Measurements from ENCODE around the gene B3GNT5. TPM values are rescaled to one million over a fixed set of nuclear protein-coding genes. Genes with fewer than 3 reads are reported as not detected.

Gene B3GNT5, protein sequence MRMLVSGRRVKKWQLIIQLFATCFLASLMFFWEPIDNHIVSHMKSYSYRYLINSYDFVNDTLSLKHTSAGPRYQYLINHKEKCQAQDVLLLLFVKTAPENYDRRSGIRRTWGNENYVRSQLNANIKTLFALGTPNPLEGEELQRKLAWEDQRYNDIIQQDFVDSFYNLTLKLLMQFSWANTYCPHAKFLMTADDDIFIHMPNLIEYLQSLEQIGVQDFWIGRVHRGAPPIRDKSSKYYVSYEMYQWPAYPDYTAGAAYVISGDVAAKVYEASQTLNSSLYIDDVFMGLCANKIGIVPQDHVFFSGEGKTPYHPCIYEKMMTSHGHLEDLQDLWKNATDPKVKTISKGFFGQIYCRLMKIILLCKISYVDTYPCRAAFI
- 25.6 and 29.4 TPM in 2 replicates for total RNA-seq
- polyA plus RNA-seq = 3.3 and 4.1 TPM in 2 replicates
- polyA plus RNA-seq (2011; cell fraction: cytosol; rRNA removed) = 5.1 and 5.6 TPM in 2 replicates
- 3.6 and 5.1 TPM in 2 replicates for polyA plus RNA-seq (2011; cell fraction: nucleus; rRNA removed)
- 16.8 and 28.2 TPM in 2 replicates for polyA plus RNA-seq (2012)
- 13.5 and 15.5 TPM in 2 replicates for polyA minus RNA-seq
- 2.5 TPM for polyA minus RNA-seq (2011; cell fraction: cytosol; rRNA and poly(A)+ RNA removed)
- 6.0 and 6.7 TPM in 2 replicates for polyA minus RNA-seq (2011; cell fraction: nucleus; rRNA and poly(A)+ RNA removed)
- Bru-seq, nascent RNA = percentile 80 among the genes with signal in this experiment
- percentile 91 among the genes with signal in this experiment for BruChase-seq, experiment 1, labeled RNA remaining after a 6-hour chase
- percentile 94 among the genes with signal in this experiment for BruChase-seq, experiment 2, labeled RNA remaining after a 2-hour chase
- long read RNA-seq, full-length matches to known transcripts = 44 of 53 reads
- long read RNA-seq, partial matches to known transcripts = 0 of 53 reads
- long read RNA-seq, other reads (novel, unspliced or antisense) = 9 of 53 reads

- intact Hi-C loops (cut with micrococcal nuclease) = loop anchor here (1.0 to 2.0 kb wide), 3 partner anchors 32 to 129 kb away; no protein-coding TSS in a partner anchor
- dilution Hi-C loops (cut with MboI; ENCODE audit: extremely low pct_ligation_motif_present, low sequenced_read_pairs) = no loop called here
- peak; percentile 16 for DNase-seq (ENCODE audit: low read depth, low spot score)
- Histone ChIP-seq H3K79me2 (ENCODE audit: control insufficient read depth, insufficient read depth, low read length) (peaks cover 28% of the 10 kb centered on the region), H2AFZ (ENCODE audit: low read depth, low read length) (peak within 1 kb of the TSS; percentile 92), H3K4me1 (ENCODE audit: control insufficient read depth, extremely low read depth, insufficient read depth, low read length) (peaks cover 13% of the 10 kb centered on the region), H3K9me1 (replicated peaks; ENCODE audit: control insufficient read depth, extremely low read depth, insufficient read depth, low read length) (no peaks in the 10 kb centered on the region), H3K27me3 (ENCODE audit: control insufficient read depth in 2 of 2, insufficient read depth in 2 of 2, low read length in 2 of 2) (no peaks in the 10 kb centered on the region), H3K9me3 (replicated peaks; ENCODE audit: control insufficient read depth, insufficient read depth, low read length) (no peaks in the 10 kb centered on the region), H3K4me2 (ENCODE audit: insufficient read depth, low read length) (peak within 1 kb of the TSS; percentile 88), H3K36me3 (ENCODE audit: control insufficient read depth in 2 of 2, extremely low read depth in 1 of 2, insufficient read depth in 2 of 2, low read length in 2 of 2) (no peaks in the 10 kb centered on the region), H3K4me3 (replicated peaks in 1 of 3; ENCODE audit: insufficient read depth in 1 of 3, low read depth in 1 of 3, low read length in 3 of 3) (peak within 1 kb of the TSS; percentile 51 to 75 (median 62)), H3K27ac (ENCODE audit: insufficient read depth, low read depth, low read length) (peak within 1 kb of the TSS; percentile 54), H4K20me1 (replicated peaks; ENCODE audit: control insufficient read depth, extremely low read depth, insufficient read depth, low read length) (no peaks in the 10 kb centered on the region), H3K9ac (replicated peaks; ENCODE audit: extremely low read depth, insufficient read depth, low read length) (peak within 1 kb of the TSS; percentile 81)
- peak; percentile 4 for FAIRE-seq
- TF ChIP-seq FOS (IDR thresholded peaks at IDR 0.05; ENCODE audit: borderline replicate concordance, insufficient read depth, low read length) (no peak), POLR2A (IDR thresholded peaks at IDR 0.05; ENCODE audit: low read depth, low read length) (no peak), POLR2AphosphoS5 (IDR thresholded peaks at IDR 0.05; ENCODE audit: insufficient read depth, low read depth, low read length) (no peak), JUN (IDR thresholded peaks at IDR 0.05; ENCODE audit: borderline replicate concordance, insufficient read depth, insufficient read length, low read depth) (no peak), MYC (IDR thresholded peaks at IDR 0.05; ENCODE audit: low read depth, low read length) (no peak), EZH2 (IDR thresholded peaks at IDR 0.05; ENCODE audit: borderline replicate concordance, low read depth, low read length, severe bottlenecking) (no peak), GATA2 (IDR thresholded peaks at IDR 0.05; ENCODE audit: insufficient read depth, insufficient read length, low read depth, low read length) (no peak)
- TF ChIP-seq, protein P1, sequence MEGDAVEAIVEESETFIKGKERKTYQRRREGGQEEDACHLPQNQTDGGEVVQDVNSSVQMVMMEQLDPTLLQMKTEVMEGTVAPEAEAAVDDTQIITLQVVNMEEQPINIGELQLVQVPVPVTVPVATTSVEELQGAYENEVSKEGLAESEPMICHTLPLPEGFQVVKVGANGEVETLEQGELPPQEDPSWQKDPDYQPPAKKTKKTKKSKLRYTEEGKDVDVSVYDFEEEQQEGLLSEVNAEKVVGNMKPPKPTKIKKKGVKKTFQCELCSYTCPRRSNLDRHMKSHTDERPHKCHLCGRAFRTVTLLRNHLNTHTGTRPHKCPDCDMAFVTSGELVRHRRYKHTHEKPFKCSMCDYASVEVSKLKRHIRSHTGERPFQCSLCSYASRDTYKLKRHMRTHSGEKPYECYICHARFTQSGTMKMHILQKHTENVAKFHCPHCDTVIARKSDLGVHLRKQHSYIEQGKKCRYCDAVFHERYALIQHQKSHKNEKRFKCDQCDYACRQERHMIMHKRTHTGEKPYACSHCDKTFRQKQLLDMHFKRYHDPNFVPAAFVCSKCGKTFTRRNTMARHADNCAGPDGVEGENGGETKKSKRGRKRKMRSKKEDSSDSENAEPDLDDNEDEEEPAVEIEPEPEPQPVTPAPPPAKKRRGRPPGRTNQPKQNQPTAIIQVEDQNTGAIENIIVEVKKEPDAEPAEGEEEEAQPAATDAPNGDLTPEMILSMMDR (IDR thresholded peaks at IDR 0.05; ENCODE audit: extremely low read depth in 1 of 2, insufficient read depth in 1 of 2, low read depth in 1 of 2, low read length in 2 of 2) = no peak
- TF ChIP-seq, protein P2, sequence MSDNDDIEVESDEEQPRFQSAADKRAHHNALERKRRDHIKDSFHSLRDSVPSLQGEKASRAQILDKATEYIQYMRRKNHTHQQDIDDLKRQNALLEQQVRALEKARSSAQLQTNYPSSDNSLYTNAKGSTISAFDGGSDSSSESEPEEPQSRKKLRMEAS (IDR thresholded peaks at IDR 0.05; ENCODE audit: insufficient read depth, insufficient read length) = no peak
- no TSS peak for BruUV-seq (replicated peaks)
- ChIA-PET POLR2A (interaction anchor here (0.7 kb wide), 1 partner anchor 69 kb away, joined by 3 read pairs; no protein-coding TSS in a partner anchor), CTCF (interaction anchor here (0.8 to 5.4 kb wide), 15 partner anchors 8 to 131 kb away, joined by 3 to 41 read pairs (median 5); no protein-coding TSS in a partner anchor)
Observed at GRCh38 chr3:183252973-183253527, at the start of gene B3GNT5. Gene B3GNT5 (plus strand): TSS chr3:183253253. CDS start chr3:183269799, 16,546 bp downstream.
